Occipital lobe (tissue), 2 donors: Measurements from ENCODE around the gene KPNB1. TPM values are rescaled to one million over a fixed set of nuclear protein-coding genes. Genes with fewer than 3 reads are reported as not detected.

Source experiments
- DNase-seq: peaks from one replicate; lab custom pipeline; 2025; lab: John Stamatoyannopoulos, UW
- total RNA-seq: library from RNA; depleted of rRNA; stranded (reverse); fragments of >200 nt; gene quantifications from one replicate; pipeline ENCODE4 v1.2.3, GENCODE V29; 2014

KPNB1 gene
- total RNA-seq, 1 donor from 2014 or later, result 163 TPM

DNA sequence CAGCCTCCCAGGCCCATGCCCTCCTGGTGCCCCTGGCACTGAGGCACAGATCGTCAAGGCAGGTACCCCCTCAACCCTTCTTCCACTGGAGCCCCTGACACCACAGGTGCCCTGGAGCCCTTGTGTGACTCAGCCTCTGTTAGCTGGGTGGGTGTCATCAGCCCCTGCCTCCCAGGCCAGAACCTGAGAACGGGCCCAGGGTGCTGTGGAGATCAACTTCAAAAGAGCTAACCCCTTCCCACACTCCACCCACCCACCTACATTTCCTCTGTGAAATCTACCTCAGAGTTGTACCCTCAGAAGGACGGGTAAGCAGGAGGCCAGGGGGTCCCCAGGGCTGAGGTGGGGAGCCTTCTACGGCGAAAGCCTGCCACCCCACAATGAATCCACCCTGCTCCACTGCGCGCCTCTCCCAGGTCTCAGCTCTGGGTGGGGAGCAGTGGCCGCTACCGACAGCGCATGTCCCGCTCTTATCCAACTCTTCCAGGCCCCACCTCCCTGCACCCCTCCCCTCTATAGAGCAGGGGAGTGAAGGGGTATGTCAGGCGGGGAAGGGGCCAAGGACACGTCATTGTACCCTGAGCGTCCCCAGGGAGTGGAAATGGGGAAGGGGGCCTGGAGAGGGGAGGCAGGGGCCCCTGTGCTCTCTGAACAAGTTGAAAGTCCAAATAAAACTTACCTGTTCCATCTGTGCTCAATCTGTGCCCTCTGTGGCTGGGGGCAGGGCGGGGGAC lies 61.8 kb downstream of the KPNB1 start:
- no peak for DNase-seq

DNA sequence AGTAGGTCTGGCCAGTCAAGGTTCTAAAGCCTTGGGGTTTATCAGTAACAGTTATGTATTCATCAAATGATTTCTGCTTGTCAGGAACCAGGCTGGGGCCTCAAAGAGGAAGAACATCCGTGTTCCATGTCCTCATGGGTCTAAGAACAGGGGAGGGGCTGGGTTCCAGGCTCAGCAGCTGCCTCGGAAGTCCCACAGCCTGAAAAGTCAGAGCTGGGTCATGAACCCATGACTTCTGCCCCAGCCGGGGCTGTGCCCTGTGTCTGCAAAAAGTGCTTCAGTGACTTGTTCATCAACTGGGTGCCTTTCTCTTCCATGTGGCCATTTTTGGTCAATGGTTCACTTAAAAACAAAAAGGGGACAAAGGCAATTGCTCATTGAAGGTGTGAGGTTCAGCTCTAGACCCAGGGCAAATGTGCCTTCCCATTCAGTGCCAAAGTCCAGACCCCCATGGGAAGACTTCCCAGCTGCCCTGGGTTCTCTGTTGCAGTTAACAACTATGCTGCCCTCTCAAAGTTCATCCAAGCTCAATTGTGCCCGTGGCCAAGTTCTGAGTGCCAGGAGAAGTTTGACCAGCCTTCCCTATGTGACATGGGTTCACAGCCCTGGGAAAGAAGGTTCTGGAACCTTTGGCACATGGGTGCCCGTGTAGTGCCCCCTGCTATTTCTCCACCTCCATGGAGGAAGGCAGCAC lies 62.8 kb downstream of the KPNB1 start:
- DNase-seq, result no peak

DNA sequence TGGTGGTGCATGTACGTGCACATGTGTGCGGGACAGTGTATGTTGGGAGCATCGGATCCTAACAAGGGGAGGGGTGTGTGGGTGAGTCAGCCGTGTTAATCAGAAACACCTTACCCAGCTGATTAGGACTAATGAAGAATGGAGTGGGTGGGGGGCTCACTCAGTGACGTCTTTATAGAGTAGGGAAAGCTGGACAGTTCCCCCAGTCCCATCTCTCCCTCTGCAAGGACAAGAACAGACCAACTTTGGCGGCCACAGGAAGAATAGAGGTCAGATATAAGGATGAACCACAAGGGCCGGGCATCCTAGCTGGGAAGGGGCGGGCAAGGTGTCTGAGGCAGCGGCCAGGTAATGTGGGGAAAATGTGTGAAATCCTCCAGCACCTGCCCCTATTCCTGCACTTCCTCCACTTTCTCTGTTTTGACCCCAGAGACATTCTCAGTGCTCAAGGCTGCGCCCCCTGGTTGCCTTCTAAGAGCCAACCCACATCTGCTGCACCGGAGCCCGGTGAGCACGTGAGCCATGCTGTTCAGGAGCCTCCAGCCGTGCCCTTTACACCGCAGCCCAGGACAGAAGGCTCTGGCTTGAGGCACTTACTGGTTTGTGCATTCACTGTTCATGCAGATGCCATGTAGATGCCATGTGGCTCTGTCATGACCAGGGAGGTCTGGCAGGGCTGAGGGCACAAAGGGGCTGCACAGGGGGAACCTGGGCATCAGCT lies 64.4 kb downstream of the KPNB1 start:
- DNase-seq, result no peak

DNA sequence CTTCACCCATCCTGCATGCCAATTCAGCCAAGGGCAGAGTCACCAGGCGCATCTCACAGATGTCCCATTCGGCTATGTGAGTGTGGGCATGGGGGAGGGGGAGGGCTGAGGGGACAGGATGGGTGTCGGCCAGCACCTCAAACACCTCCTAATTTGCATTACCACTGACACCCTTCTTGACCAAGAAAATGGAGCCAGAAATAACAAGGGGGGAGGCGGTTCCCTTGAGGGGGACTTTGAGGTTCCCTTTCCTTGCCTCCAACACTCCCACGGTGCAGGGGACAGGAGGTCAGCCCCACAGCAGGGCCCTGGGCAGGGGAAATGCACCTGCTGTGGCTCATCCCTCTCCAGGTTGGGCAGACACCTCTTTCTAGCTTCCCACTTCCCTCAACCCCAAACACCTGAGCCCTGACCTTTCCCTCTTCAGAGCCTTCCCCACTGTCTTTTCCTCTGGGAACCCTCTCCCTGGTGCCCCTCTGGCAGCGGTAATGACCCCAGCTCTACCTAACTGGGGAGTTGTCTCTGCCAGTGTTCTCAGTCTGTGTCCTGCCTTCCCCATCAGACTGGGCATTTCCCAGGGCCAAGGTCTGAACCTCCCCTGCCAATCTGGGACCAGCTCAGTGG lies 65.2 kb downstream of the KPNB1 start:
- DNase-seq, result no peak

DNA sequence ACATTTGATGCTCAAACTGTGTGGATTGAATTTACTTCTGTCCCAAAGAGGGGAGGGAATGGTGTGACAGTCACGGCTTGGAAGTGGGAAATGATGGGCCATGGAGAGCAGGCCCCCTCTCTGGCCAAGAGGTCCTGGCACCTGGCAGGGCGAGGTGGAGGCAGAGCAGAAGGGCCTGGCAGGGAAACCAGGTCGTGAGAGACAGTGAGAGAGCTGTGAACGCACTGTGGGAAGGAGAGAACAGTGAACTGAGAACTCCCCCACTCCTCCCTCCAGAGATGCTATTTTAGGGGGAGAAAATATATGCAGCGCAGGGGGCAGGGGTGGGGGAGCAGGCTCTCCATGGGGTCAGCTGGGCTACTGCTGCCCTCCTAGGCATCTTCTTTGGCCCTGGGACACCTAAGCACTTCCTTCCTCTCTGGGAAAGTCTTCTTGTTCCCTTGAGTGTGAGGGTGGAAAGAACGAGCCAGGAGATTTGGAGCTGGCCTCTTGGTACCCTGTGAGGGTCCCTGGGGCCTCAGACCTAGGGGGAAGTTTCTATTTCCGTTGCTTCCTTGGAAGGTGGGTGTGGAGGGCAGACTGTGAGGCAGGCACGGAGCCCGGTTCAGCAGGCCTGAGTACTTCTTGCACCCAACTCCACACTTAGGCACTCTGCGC lies 66.1 kb downstream of the KPNB1 start:
- DNase-seq, result no peak

DNA sequence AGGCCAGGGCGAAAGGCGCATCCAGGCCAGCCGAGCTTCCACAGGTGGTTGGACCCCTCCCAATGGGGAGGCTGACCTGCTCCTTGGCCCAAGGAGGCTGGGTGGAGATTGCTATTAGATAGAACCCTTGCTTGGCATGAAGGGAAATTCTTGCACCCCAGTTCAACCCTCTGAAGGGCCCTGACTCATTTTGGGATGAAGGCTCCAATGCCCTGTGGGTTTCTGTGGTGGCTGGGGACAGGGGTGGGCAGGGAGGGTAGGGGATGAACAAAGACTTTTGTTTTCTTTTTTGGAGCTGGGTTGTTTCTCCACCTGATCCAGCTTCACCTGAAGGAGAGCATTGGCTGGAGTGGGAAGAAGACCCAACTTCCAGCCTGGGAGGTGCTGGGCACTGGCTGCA lies 66.7 kb downstream of the KPNB1 start:
- DNase-seq, result no peak

DNA sequence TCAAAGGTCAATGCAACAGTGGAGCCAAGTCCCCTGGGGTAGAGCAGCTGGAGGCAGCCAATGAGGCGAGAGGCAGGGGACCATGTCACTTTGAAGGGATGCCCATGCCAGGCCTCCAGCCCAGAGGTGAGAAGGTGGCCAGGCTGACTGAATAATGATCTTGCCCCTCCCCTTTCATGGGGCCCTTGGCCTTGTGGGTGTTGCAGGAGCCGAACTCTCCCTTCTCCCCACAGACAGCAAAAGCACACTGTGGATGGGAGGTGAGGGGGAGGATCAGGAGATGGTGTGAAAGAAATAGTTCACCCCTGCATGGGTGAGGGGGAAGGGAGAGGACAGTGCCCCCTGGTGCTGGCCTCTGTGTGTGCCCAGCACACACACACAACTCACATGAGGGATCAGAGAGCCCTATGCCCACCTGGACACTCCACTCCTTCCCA lies 67.6 kb downstream of the KPNB1 start:
- no peak for DNase-seq

DNA sequence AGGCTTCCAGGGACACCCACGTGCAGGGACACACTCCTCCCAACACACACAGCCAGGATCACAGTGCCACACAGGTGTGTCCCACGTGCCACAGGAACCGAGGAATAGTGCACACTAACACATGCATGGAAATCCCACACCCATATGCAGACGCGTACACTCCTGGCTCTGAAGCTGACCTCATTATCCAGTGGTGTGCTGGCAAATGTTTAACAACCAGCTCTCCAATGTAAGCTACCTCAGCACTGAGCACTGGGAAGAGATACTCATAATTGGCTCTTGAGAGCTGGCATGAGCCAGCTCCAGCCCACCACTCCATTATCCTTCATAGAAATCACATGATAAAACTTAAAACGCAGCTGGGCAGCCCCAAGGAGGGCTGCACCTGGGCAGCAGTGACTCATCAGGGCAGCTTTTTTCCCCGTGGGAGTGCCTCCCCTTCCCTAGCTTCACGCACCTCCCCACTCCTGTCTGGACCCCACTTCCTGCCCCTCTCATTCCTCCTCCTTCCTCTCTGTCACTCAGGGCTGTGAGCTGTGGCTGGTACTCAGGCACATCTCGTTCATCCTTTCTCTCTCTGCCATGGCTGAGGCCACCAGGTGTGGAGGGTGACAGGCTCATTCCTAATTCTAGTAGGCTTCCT lies 68.4 kb downstream of the KPNB1 start:
- no peak for DNase-seq

DNA sequence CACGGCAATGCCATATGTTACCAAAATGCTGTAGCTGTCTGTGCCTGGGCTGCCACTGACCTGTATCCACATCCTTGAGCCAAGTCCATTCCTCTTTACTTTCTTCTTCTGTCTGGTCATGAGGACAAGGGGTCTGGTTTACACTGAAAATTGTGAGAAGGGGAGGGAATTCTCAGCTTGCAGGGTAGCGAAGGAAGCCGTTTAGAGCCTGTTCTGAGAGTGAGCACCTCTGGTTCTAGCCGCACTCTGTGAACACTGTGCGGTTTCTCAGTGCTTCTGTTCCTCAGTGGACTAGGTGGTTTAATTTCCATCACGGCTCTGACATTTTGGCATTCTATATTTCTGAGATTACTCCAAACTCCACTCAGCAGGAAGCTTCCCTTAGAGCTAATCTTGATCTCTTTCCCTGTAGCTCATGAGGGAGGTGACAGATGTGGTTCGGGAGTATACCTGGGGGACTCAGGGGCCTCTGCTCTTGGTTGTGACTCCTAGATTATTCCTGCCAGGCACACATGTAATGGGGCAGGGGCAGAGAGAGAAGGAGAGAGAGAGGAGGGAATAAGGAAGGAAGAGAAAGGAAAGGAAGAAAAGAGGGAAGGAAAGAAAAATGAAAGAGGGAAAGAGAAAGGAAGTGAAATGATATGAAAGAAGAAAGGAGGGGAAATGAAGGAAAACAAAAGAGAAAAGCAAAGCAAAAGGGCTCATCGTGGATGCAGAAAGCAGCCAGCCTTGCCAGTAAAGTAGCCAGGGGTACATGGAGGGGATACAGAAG lies 69.1 kb downstream of the KPNB1 start:
- no peak for DNase-seq

DNA sequence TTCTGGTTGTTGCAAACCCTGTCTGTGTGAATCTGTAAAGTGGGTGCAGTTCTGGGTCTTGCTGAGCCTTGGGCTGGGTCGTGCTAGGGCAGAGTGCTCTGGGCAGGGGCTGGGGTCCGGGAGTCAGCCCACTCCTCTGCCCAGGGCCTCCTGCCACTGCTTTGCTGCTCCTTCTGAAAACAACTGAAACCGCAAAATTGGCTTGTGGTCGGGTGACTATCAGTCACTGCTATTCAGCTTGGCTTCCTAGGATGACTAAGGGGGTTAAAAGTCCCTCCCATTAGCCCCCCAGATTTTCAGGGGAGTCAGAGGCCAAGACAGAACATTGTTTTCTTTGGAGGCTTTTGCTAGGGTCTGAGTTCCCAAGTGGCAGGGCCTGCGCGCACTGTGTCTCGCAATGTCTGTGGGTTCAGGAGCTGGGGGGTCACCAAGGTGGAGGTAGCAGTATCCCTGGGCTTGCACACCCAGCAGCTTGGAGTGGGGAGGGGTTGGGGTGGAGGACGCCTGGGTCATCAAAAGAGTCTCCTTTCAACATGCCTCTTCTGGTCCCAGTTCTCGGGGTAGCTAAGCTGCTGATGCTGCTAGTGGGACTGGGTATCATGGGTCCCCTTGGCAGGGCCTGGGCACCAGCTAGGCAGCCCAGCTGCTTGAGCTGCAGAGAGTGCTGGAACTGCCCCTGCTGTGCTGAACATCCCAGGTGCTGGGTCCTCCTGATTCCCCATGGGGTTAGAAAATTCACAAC lies 69.9 kb downstream of the KPNB1 start:
- no peak for DNase-seq

DNA sequence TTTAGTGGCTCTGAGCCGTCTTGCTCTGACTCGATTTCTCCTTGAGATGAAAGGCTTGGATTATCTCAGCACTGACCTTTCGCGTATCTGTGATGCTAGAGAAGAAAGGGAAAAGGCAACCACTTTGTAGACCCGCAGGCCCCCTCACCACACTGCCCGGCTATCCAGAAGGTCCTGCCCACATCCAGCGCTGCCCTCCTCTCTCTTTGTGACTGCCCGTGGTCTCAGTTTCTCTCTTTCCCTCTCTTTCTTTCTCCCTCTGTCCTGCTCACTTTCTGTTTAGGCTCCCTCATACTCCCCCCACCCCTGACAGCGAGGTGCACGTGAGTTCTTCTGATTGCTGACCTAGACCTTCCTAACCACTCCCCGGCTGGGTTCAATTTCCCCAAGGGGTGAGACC lies 70.5 kb downstream of the KPNB1 start:
- DNase-seq, result no peak

DNA sequence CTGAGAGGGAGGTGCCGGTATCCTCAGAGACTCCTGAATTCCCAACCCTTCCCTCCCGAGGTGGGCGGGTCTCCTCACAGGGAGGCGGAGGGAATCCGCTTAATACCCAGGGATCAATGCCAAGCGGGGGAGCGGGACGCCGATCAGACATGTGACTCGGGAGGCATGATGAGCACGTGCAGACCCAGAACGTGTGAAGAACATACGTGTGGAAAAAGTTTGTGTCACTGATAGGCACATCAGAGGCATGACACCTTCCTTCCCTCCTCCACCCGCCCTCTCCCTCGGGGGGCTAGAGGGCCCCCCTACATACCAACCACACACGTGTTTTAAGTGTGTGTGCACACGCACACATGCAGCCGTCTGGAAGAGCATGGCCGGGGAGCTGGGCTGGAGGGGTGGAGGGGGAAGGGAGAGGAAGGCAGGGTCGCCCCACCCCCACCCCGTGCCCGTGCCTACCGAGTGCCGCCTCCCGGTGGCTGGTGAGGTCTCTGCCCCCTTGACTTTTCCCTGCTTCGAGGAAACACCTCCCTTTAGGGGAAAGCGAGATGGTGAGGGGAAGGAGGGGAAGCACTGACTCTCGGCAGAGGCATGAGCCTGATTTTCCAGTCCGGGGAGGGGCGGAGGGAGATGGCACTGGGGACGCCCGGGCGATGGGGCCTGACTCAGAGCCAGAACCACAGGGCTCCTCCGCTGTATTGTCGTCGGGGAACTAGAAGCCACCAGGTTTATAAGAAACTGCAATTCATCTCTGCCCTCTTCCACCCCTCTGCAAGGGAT lies 71.2 kb downstream of the KPNB1 start:
- no peak for DNase-seq

DNA sequence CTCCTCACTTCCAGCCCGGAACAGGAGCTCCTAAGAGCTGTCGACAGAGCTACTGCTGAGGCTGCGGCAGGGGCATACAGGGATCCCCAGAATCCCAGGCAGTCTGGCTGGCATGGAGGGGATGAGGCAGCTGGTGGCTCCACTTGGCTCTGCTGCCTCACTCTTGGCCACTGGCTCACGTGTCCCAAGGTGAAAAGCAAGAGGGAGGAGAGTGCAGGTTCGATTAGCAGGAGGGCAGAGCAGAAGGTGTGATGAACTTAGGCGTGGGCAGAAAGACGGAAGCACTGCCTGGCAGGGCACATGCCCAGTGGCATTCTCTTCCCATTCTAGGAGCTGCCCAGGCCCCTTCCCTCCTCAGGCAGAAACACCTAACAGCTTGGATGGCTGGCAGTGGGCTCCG lies 72.0 kb downstream of the KPNB1 start:
- no peak for DNase-seq

DNA sequence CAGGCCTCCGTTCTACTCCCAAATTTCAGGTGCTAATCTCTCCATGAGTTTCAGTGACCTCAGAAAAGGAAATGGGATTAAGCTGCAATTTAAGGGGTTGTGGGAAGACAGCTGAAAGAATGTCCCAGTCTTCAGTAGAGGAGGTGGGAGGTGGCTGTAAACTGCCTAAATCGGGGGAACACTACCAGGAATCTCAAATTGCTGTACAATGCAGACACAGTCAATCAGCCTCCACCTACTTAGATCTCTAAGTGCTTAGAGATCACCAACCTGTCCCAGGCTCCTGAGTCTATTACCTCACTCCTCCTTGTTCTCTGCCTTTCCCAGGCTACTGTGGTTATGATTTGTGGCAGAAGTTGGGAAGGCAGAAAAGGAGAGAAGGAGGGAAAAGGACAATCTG lies 75.0 kb downstream of the KPNB1 start:
- no peak for DNase-seq

DNA sequence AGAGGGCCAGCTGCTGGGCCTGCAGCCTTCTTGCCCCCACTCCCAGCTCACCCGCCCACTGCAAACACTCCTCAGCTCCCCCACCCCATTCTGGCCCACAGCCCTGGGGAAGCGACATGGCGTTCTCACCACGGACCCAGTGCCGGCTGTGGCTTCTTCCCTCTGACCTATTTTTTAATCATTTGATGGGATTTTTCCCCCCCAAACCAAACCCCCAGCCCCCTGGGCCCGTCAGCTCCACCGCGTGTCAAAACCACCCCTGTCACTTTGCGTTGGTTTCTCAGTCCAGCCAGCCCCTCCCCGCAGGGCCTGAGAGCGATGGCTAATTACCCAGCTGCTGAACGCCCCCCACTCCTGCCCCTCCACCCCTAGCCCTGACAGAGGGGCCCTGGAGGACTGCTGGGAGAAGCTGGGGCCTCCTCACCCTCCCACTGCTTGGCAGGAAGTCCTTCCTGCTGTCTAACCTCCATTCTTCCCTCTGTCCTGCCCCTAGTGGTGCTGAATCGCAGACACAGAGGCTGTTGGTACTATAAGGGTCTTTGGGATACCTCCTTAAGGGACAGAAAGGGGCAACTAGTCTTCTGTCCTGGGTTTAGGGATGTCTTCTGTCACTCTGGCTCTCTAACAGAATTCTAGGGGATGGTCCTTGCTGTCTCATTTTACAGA lies 75.9 kb downstream of the KPNB1 start:
- no peak for DNase-seq

DNA sequence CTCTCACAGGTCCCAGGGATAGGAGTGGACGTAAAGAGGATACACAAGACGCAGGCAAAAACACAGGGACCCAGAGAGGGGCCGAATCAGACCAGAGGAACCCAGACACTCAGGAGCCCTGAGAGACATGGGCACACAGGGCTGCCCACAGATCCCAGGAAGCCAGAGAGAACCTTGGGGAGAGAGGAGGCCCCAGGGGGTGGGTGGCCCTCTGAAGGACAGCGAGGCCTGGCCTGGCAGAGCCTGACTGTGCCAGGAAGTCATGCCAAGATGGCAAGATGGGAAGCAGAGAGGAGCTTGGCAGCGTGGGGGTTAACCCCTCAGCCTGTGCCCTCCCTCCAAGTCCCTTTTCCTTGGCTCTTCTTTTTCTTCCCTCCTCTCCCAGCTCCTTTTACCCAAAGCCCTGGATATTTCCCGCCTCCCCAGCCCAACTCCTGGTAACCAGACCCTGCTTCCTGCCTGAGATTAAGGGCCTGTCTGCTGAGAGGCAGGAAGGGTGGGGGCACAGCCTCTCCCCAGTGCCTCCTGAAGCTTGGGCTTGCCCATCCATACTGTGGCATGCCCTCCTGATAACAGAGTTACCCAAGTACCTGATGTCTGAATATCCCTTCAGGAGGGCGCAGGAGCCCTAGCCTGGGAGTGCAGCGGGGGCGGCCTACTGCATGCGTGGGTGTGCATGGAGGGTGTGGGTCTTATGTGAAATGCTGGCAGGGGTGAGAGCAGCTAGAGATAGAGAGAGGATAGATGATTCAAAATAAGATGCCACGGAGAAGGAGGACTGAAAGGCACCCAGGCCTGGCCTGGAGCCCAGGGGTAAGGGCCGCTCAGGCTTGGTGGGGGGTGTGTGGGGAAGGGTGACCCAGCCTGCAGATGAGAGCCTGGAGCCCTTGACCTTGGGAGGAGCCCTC lies 77.3 kb downstream of the KPNB1 start:
- DNase-seq, result no peak

DNA sequence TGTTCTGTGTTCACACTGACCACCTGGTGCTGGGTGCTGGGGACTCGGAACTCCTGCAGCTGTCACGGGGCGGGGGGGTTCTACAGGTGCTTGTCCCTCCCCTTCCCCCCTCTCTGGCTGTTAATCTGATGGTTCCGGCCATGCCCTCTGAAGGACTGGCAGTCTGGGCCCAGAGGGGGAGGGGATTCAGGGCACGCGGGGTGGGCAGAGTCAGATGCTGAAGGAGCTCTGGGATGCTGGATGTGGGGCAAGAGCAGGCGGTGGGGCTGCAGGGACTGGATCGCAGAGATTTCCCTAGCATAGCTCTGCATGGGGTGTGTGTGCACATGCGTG lies 78.0 kb downstream of the KPNB1 start:
- no peak for DNase-seq
